ENCODE data around the gene MAPK7. TPM values are rescaled to one million over a fixed set of nuclear protein-coding genes. Genes with fewer than 3 reads are reported as not detected.

The MAPK7 gene
- total and polyA plus RNA-seq, 2 of the 8 experiments (the other 6 are each of a cell fraction or from before 2014, with no cell fraction given), result 15.2 to 28.1 TPM

- Histone ChIP-seq H3K27me3 (replicated peaks in 1 of 4; ENCODE audit: control insufficient read depth in 3 of 4, extremely low read depth in 1 of 4, insufficient read depth in 3 of 4, low read length in 3 of 4) (peaks cover 0 to 4% (median 0%) of the 10 kb centered on the region in 4 experiments; a peak in 1 of 7 replicates), H3K79me2 (ENCODE audit: control insufficient read depth in 1 of 2, insufficient read depth in 2 of 2, low read length in 2 of 2) (no peaks in the 10 kb centered on the region), H2BK15ac (ENCODE audit: low read length) (no peak overlapping the region), H3K23me2 (ENCODE audit: low read depth, low read length) (peaks cover 7% of the 10 kb centered on the region; the same call in 1 of the 2 replicates), H3K9ac (replicated peaks in 1 of 4; ENCODE audit: extremely low read depth in 1 of 4, low read depth in 3 of 4, low read length in 3 of 4) (no peak overlapping the region), H3K4me3 (ENCODE audit: extremely low read depth in 1 of 4, insufficient read depth in 2 of 4, low read depth in 3 of 4, low read length in 4 of 4) (no peak overlapping the region), H3K79me1 (ENCODE audit: low read depth, low read length) (no peaks in the 10 kb centered on the region), H2BK5ac (ENCODE audit: low read depth, low read length) (no peak overlapping the region), H3K56ac (replicated peaks; ENCODE audit: insufficient read length, low read depth, low read length) (no peak overlapping the region), H2BK12ac (ENCODE audit: low read depth, low read length) (no peak overlapping the region), H3K4me1 (replicated peaks in 1 of 4; ENCODE audit: control insufficient read depth in 3 of 4, insufficient read depth in 4 of 4, low read length in 3 of 4) (peaks cover 0 to 13% (median 6%) of the 10 kb centered on the region in 4 experiments; a peak in 4 of 7 replicates), H2AFZ (ENCODE audit: low read length) (no peak overlapping the region), H2BK120ac (replicated peaks; ENCODE audit: low read depth, low read length) (no peak overlapping the region), H3K36me3 (ENCODE audit: control insufficient read depth in 2 of 4, insufficient read depth in 4 of 4, low read length in 3 of 4) (no peaks in the 10 kb centered on the region), H3K4me2 (ENCODE audit: insufficient read depth in 1 of 2, low read depth in 2 of 2, low read length in 2 of 2) (no peak overlapping the region), H4K8ac (ENCODE audit: extremely low read depth, insufficient read depth, low read length) (no peak overlapping the region), H3K9me3 (ENCODE audit: insufficient read depth in 2 of 2, low read depth in 1 of 2, low read length in 1 of 2) (no peaks in the 10 kb centered on the region), H3K27ac (ENCODE audit: low read depth, low read length) (no peak overlapping the region), H2BK20ac (ENCODE audit: low read length) (no peak overlapping the region), H4K91ac (replicated peaks; ENCODE audit: insufficient read length, low read length) (no peak overlapping the region), H4K5ac (ENCODE audit: insufficient read length, low read depth, low read length) (no peak overlapping the region), H3K18ac (ENCODE audit: extremely low read depth, low read length) (no peak overlapping the region), H2AK5ac (ENCODE audit: low read depth, low read length) (no peak overlapping the region), H3K23ac (ENCODE audit: insufficient read length) (no peak overlapping the region), H3K4ac (replicated peaks; ENCODE audit: insufficient read length, low read depth, low read length) (no peak overlapping the region), H3K14ac (ENCODE audit: insufficient read length) (no peak overlapping the region), H4K20me1 (replicated peaks in 1 of 2; ENCODE audit: control insufficient read depth in 1 of 2, insufficient read depth in 2 of 2, low read length in 2 of 2) (peaks cover 0 to 1% of the 10 kb centered on the region in 2 experiments)
- 92% methylated on average over 2 of the region's 2 CpGs; no CpG with 5 or more reads in 1 of the 2 experiments for WGBS, 2 experiments (ENCODE audit: extremely low coverage in 1 of 2, insufficient coverage in 1 of 2, insufficient read length in 1 of 2, insufficient replicate concordance in 2 of 2, low coverage in 1 of 2, low lambda C conversion rate in 2 of 2, missing lambda C conversion rate in 1 of 2)
- no peak for TF ChIP-seq YY1 (IDR thresholded peaks at IDR 0.05; ENCODE audit: low read depth, low read length)
- TF ChIP-seq SUZ12 (IDR thresholded peaks at IDR 0.05; ENCODE audit: low read length), result no peak
- no peak for TF ChIP-seq EGR1 (IDR thresholded peaks at IDR 0.05; ENCODE audit: borderline replicate concordance, low read depth, low read length)
- TF ChIP-seq JUND (IDR thresholded peaks at IDR 0.05; ENCODE audit: low read length), result no peak
- TF ChIP-seq JUN (IDR thresholded peaks at IDR 0.05; ENCODE audit: low read depth, low read length), result no peak
- TF ChIP-seq CEBPB (IDR thresholded peaks at IDR 0.05; ENCODE audit: low read depth, low read length), result no peak
- no peak for TF ChIP-seq SP1 (IDR thresholded peaks at IDR 0.05; ENCODE audit: low read depth, low read length)
- TF ChIP-seq E2F6 (IDR thresholded peaks at IDR 0.05), result no peak
- no peak for TF ChIP-seq SRF (IDR thresholded peaks at IDR 0.05; ENCODE audit: low read depth, low read length)
- no peak for TF ChIP-seq NRF1 (IDR thresholded peaks at IDR 0.05; ENCODE audit: low read depth, low read length)
- TF ChIP-seq MAFK (IDR thresholded peaks at IDR 0.05; ENCODE audit: low read depth, low read length), result no peak
- TF ChIP-seq SP2 (IDR thresholded peaks at IDR 0.05; ENCODE audit: low read length), result no peak
- DNase-seq (ENCODE audit: low read depth in 1 of 2, low spot score in 2 of 2) (no peak), FAIRE-seq (no peak)
- ChIA-PET CTCF (ENCODE audit: partially characterized antibody) (interaction anchor here (0.7 to 1.7 kb wide), 5 partner anchors 11 to 344 kb away, joined by 3 to 6 read pairs (median 3); no protein-coding TSS in a partner anchor), POLR2A (ENCODE audit: partially characterized antibody) (interaction anchor here (1.2 to 1.6 kb wide), 2 partner anchors 23 to 39 kb away, joined by 3 to 5 read pairs; no protein-coding TSS in a partner anchor)
These were observed 30.0 kb downstream of the MAPK7 start for GRCh38 chr17:19408346-19408710.

Measured in H1 (cell line).